ENCODE results near the gene PFN4. TPM values are rescaled to one million over a fixed set of nuclear protein-coding genes. Genes with fewer than 3 reads are reported as not detected.

Gene PFN4
- total and polyA plus RNA-seq, 2 of the 4 experiments (the other 2 are of a cell fraction) = 0.36 to 0.48 TPM

DNA sequence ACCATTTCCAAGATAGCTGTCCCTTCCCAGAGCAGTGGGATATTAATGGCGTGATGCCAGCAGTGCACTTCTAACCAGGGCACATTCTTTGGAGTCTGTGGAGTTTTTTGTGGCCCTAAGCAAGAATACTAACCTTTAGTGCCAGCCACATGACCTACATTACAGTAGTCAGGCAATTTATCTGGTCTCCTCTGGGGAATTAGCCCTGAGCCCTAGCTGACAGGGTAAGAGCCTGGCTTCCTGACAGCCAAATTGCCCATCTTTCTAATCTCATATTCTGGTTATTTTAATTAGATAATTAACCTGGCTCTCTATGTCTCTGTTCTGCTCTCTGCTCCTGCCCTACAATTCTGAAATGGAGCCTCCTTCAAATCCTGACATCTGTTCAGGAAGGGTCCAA, 5.2 kb downstream of the PFN4 start:
- Histone ChIP-seq H2AK9ac (replicated peaks; ENCODE audit: low read depth, low read length, poor library complexity) (no peak overlapping the region), H3K4me1 (ENCODE audit: control insufficient read depth, insufficient read depth, low read length) (no peaks in the 10 kb centered on the region), H4K91ac (ENCODE audit: insufficient read depth, low read depth, low read length) (no peak overlapping the region), H4K20me1 (ENCODE audit: insufficient read depth, low read length) (no peaks in the 10 kb centered on the region), H4K5ac (ENCODE audit: low read depth, low read length) (no peak overlapping the region), H3K4me3 (ENCODE audit: insufficient read depth, low read depth, low read length) (no peak overlapping the region), H3K27me3 (ENCODE audit: control insufficient read depth, insufficient read depth, low read length) (no peaks in the 10 kb centered on the region), H2BK15ac (ENCODE audit: low read depth, low read length) (no peak overlapping the region), H3K9me3 (ENCODE audit: control insufficient read depth, insufficient read depth, low read length) (peaks cover 8% of the 10 kb centered on the region), H2AK5ac (ENCODE audit: low read depth, low read length) (no peak overlapping the region), H3K9me1 (ENCODE audit: insufficient read depth, low read length) (no peaks in the 10 kb centered on the region), H2AFZ (replicated peaks; ENCODE audit: low read length, poor library complexity) (no peak overlapping the region), H3K27ac (ENCODE audit: insufficient read depth, low read length) (no peak overlapping the region), H2BK20ac (ENCODE audit: low read depth, low read length) (no peak overlapping the region), H3K9ac (ENCODE audit: low read depth, low read length) (no peak overlapping the region), H4K8ac (ENCODE audit: low read depth in 2 of 2, low read length in 2 of 2) (no peak overlapping the region), H3K56ac (ENCODE audit: extremely low read depth, insufficient read depth, low read length) (no peak overlapping the region), H3K79me1 (ENCODE audit: low read depth in 1 of 2, low read length in 2 of 2) (peaks cover 5 to 8% of the 10 kb centered on the region in 2 experiments; a peak in 3 of 4 replicates), H2BK120ac (ENCODE audit: low read depth, low read length) (no peak overlapping the region), H3K18ac (ENCODE audit: low read depth, low read length) (no peak overlapping the region), H2BK5ac (ENCODE audit: low read depth, low read length, poor library complexity, severe bottlenecking) (no peak overlapping the region), H3K23ac (ENCODE audit: low read depth, low read length) (no peak overlapping the region), H3K36me3 (ENCODE audit: control insufficient read depth, insufficient read depth, low read length) (no peaks in the 10 kb centered on the region; the same call in 1 of the 2 replicates), H3K14ac (replicated peaks; ENCODE audit: low read depth, low read length) (no peak overlapping the region), H3K4me2 (ENCODE audit: low read depth, low read length) (no peak overlapping the region), H3K4ac (ENCODE audit: low read depth, low read length) (no peak overlapping the region)
- ATAC-seq (ENCODE audit: low read depth) (no peak), DNase-seq (no peak)
- WGBS, 2 experiments (ENCODE audit: extremely low coverage in 2 of 2, insufficient read length in 1 of 2) = no CpG with 5 or more reads among the region's 1 CpG
- in situ Hi-C loops (cut with MboI; ENCODE audit: low sequenced_read_pairs) = no loop called here
- CTCF ChIA-PET = interaction anchor here (0.6 kb wide), 1 partner anchor 183 kb away, joined by 3 read pairs; no protein-coding TSS in a partner anchor
- dilution Hi-C loops (cut with HindIII; ENCODE audit: low sequenced_read_pairs, unreplicated experiment) = no loop called here
- BruUV-seq (replicated peaks) = no TSS peak
- TF ChIP-seq RCOR1 (IDR thresholded peaks at IDR 0.05; ENCODE audit: insufficient replicate concordance, low read length) (no peak), MAZ (IDR thresholded peaks at IDR 0.05; ENCODE audit: borderline replicate concordance, low read depth, low read length) (no peak), MXI1 (IDR thresholded peaks at IDR 0.05; ENCODE audit: borderline replicate concordance, low read depth, low read length) (no peak)
- intact Hi-C loops (cut with micrococcal nuclease) = no loop called here
- POLR2A ChIA-PET (ENCODE audit: unreplicated experiment) = no interaction called here
